B cell (primary cell): Measurements from ENCODE around the gene AFG3L2.

ENCODE experiments used
- EZH2 ChIP-seq: IDR thresholded peaks from 2 replicates; pipeline ENCODE4 v1.6.1; 2012; ENCODE audit warnings: borderline replicate concordance, low read depth, mild to moderate bottlenecking, moderate library complexity, low read length; ENCODE audit not compliant: insufficient read depth, poor library complexity, severe bottlenecking
- TF ChIP-seq, protein P1 (sequence below): fragments of 200-600 bp; IDR thresholded peaks from one replicate; pipeline ENCODE4 v1.8.0; 2022; ENCODE audit warnings: antibody characterized with exemption, mild to moderate bottlenecking

GRCh38 chr18:12305211-12305610 lies 71.8 kb downstream of the AFG3L2 start:
- TF ChIP-seq, protein P1, sequence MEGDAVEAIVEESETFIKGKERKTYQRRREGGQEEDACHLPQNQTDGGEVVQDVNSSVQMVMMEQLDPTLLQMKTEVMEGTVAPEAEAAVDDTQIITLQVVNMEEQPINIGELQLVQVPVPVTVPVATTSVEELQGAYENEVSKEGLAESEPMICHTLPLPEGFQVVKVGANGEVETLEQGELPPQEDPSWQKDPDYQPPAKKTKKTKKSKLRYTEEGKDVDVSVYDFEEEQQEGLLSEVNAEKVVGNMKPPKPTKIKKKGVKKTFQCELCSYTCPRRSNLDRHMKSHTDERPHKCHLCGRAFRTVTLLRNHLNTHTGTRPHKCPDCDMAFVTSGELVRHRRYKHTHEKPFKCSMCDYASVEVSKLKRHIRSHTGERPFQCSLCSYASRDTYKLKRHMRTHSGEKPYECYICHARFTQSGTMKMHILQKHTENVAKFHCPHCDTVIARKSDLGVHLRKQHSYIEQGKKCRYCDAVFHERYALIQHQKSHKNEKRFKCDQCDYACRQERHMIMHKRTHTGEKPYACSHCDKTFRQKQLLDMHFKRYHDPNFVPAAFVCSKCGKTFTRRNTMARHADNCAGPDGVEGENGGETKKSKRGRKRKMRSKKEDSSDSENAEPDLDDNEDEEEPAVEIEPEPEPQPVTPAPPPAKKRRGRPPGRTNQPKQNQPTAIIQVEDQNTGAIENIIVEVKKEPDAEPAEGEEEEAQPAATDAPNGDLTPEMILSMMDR = no peak
- TF ChIP-seq EZH2 = no peak
